Erythroblast (primary cell): Measurements from ENCODE around the gene SSNA1.

Source experiments
- GATA1 ChIP-seq: IDR thresholded peaks from 2 replicates; pipeline ENCODE4 v1.6.1; 2011; ENCODE audit warnings: low read depth, mild to moderate bottlenecking, control low read depth, low read length, moderate library complexity
- POLR2A ChIP-seq: IDR thresholded peaks from 2 replicates; pipeline ENCODE4 v1.6.1; 2011; ENCODE audit warnings: mild to moderate bottlenecking, low read length

GRCh38 chr9:137198051-137198901, 9.8 kb downstream of the SSNA1 start:
- TF ChIP-seq POLR2A (no peak), GATA1 (no peak)
